ENCODE results near the gene PRORP.

GRCh38 chr14:35163384-35163783 is 41.0 kb downstream of the PRORP start:
- TF ChIP-seq, protein P1, sequence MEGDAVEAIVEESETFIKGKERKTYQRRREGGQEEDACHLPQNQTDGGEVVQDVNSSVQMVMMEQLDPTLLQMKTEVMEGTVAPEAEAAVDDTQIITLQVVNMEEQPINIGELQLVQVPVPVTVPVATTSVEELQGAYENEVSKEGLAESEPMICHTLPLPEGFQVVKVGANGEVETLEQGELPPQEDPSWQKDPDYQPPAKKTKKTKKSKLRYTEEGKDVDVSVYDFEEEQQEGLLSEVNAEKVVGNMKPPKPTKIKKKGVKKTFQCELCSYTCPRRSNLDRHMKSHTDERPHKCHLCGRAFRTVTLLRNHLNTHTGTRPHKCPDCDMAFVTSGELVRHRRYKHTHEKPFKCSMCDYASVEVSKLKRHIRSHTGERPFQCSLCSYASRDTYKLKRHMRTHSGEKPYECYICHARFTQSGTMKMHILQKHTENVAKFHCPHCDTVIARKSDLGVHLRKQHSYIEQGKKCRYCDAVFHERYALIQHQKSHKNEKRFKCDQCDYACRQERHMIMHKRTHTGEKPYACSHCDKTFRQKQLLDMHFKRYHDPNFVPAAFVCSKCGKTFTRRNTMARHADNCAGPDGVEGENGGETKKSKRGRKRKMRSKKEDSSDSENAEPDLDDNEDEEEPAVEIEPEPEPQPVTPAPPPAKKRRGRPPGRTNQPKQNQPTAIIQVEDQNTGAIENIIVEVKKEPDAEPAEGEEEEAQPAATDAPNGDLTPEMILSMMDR (IDR thresholded peaks at IDR 0.05): no peak
- TF ChIP-seq POLR2A (IDR thresholded peaks at IDR 0.05): no peak
